ENCODE measurements around the gene CACNA1C.

DNA sequence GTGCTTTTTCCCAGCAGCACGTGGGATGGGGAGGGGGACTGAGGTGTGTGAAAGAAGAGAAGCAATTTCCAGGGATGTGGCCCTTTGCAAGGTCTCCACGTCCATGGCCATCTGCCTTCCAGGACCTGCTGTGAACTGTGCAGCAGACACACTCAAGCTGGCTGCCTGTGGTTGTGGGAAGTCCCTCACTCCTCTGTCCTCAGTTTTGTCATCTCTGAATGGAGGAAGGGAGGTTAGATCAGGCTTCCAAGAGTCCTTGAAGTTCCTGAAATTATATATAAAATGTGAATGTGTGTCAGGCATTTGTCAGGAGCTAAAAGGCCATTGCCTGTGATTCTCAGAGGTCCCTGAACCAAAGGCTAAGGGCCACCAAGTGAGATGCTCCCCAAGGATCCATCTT is 328.2 kb downstream of the CACNA1C start:
- TF ChIP-seq, protein P1, sequence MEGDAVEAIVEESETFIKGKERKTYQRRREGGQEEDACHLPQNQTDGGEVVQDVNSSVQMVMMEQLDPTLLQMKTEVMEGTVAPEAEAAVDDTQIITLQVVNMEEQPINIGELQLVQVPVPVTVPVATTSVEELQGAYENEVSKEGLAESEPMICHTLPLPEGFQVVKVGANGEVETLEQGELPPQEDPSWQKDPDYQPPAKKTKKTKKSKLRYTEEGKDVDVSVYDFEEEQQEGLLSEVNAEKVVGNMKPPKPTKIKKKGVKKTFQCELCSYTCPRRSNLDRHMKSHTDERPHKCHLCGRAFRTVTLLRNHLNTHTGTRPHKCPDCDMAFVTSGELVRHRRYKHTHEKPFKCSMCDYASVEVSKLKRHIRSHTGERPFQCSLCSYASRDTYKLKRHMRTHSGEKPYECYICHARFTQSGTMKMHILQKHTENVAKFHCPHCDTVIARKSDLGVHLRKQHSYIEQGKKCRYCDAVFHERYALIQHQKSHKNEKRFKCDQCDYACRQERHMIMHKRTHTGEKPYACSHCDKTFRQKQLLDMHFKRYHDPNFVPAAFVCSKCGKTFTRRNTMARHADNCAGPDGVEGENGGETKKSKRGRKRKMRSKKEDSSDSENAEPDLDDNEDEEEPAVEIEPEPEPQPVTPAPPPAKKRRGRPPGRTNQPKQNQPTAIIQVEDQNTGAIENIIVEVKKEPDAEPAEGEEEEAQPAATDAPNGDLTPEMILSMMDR (IDR thresholded peaks at IDR 0.05) = no peak
- no peak for TF ChIP-seq POLR2A (IDR thresholded peaks at IDR 0.05)

Data from esophagus squamous epithelium (tissue), 4 donors.